Activated T-helper 1 cell treated with anti-CD3 and anti-CD28 coated beads, Interleukin-2, amount 50 U/mL, for 16 hours (primary cell): Measurements from ENCODE around the gene CARS1.

Source experiments
- DNase-seq, 2 donors: peaks; one replicate each; pipeline ENCODE4 v3.0.0-alpha.2; 2020; ENCODE audit warnings: low read depth in 1 of 2, low spot score in 1 of 2

Gene CARS1

DNA sequence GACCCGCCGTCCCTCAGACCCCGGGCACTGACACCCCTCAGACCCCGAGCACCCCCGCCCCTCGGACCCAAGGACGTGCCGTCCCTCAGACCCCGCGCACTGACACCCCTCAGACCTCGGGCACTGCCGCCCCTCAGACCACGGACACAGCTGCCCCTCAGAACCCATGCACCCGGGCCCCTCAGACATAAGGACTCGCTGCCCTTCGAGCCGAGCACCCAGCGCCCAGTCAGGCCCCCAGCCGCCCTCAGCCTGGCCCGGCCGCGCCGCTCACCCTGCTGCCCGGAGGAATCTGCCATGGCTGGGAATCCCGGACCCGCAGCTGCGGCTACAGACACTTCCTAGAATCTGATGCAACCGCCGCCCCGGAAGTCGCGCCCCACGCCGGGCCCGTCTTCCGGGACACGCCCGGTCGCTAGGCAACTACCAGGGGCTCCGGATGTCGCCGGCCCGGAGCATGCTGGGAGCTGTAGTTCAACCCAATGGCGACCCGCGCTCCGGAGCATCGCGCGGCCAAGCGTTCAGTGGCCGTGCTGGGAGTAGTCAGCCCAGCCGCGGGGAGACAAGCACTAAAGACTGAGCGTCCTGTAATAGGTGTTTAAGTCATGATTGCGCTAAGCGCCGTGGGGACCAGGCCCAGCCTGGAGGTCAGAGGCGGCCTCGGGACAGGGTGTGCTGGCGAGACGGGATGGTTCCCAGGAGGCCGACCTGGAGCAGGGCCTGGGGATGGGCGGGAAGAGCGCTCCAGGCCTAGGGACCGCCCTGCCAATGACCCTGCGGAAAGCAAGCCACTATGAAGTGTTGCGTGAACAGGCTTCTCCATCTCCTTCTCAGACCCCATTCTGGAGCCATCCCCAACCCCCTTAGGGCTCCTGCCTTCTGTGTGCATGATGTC is at the start of gene CARS1:
TSS of gene CARS1 (minus strand) at position 355 of the 895 bp plus-strand sequence. CDS start at position 299, 56 bp downstream.
- DNase-seq, result peak; percentile 80 to 93

DNA sequence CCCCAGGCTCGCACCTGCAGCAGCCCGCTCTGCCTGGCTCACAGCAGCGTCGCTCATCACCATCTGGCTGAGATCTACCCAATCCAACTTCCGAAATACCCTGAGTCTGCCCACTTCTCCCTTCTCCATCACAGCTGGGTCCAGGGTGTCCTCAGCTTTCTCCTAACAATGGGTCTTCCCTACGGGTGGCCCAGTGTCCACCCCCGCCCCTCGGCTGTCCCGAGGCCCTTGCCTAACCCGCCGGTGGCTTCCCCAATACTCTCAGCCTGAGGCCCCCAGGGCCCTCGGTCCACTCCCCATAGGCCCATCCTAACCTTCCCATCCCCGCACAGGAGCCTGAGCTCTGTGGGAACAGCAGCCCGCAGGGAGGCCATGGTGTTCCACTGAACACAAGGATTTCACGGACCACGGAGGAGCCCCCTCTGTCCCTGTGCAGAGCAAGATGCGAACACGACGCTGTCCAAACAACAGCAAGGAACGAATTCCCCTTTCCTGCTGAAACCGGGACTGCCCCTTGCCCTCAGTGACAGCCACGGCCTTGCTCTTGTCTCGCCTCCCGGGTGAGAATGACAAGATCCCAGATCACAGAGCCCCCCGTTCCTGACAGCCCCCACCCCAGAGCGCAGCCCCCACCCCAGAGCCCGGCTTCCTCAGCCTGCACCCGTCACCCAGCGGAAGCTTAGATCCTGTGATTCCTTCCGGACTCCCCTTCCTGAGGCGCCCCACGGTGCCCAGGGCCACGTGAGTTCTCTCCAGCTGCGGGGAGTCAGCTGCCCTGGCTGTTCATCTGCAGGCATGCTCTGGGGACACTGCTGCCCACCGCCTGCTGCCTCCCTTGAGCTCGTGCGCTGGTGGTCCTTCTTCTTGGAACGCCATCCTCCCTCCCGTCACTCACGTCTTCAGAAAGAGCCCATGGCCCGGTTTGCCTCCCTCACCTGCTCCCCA is 48.8 kb upstream of the CARS1 start:
- no peak for DNase-seq

DNA sequence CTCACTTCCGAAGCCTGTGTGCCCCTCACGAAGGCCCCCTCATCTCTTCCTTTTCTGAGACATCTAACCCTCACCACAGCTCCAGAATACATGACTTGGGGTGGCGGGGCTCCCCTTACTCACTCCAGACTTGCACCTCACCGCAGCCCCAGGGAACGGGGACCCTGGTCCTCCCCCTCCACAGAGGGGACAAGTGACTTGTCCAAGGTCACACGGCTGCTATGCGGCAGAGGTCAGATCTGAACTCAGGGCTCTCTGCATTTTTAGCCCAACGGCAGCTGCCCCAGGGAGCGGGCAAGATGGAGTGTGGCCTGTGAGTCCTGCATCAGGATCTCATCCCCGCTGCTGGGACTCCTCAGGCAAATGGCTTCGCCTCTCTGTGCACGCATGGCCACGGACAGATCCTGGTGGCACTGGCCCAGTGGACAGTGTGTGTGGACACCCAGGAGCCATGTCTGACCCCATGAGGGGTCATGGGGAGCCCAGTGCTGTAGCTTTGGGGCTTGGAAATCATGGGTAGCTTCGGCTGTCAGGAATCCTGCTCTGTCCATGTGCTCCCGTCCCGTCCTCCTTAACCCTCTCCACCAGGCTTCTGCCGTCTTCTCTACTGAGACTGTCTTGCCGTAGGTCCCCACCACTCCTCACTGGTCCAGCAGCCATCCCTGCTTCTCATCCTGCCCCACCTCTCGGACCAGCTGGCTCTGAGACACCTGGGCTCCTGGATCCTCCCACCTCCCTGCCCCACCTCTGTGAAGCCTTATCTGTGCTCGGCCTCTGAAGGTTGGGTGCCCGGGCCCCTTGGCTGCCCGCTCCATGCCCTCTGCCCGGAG is 48.0 kb upstream of the CARS1 start:
- no peak for DNase-seq

DNA sequence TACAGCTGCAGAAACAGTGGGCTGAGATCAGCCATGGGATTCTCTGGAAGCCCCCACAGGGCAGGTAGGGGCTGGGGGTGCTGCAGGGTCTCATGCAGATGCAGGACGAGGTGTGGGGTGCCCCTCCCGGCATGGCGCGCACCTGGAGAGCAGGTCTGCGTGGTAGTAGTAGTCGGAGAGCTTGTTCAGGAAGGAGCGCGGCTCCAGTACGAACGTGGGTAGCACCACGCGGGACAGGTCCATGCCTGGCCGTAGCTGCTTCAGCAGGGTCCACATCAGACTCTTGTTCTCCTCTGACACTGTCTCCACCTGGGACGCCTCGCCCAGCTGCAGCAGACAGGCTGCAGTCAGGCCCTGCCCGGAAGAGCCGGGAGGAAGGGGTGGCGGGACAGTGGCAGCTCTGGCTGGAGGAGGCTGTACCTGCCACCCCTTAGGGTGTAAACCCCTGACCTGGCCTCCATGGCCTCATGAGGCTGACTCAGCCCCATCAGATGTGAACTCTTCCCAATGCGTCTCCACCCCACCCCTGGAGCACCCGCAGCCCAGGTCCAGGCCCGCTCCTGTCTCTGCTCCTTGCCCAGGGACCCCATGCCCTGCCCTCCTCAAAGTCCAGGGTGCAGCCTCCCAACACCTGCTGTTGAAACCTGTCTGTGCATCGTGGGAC is 47.0 kb upstream of the CARS1 start:
- no peak for DNase-seq

DNA sequence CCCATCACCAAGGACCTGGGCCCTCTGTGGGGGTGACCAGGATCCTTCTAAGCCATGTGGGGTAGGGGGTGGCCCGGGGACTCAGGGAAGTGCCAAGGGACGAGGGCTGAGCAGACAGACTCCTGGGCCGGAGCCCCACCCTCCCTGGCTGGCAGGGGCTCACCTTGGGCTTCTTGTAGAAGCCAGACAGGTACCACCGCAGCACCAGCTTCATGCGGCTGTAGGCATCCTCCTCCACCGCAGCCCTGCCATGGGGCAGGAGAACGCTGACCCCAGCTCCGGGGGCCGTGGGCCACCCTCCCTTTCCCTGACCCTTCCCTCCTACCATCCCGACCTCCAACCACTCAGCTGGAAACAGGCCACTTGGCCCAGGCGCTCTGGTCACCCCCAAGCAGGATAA is 45.9 kb upstream of the CARS1 start:
- DNase-seq, result no peak

DNA sequence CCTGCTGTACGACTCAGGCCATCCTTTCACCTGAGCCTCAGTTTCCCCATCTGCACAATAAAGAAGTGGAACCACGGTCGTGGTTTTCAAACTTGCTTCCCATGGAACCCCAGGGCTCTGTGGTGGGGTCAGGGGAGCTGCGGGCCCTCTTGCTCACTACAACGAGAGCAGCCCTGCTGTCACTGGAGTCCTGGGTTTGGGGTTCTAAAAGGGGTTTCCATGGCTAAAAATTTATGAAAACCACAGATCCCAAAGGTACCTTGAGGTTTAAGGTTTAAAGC is 45.4 kb upstream of the CARS1 start:
- DNase-seq, result no peak

DNA sequence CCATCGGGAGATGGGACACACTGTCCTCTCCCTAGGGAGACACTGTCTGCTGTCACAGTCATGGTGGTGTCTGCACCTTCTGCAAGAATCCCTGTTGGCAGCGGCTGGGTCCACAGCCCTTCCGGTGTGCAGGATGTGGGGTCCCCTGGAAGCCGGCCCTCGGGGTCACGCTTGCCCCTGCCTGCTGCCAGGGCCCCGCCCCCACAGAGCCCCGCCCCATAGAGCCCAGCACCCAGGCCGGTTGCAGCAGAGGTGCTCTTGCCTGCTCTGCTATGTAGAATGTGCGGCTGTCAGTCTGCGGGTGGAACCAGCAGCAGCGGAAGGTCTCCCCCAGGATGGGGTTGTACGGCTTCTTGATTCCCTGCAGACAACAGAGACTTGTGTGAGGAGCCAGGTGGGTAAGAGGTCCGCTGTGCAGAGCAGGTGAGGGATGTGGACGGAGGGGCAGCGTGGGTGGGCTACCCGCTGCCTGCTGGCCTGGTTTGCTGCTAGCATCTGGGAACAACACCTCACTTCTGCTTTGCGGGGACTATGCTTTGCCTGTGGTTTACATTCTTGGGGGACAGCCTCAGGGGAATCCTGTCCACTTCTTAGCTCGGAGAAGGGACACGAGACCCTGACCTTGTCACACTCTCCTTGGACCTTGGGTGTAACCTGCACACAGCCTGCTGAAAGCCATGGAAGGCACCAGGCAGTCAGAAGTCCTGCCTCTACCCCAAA is 44.9 kb upstream of the CARS1 start:
- no peak for DNase-seq

DNA sequence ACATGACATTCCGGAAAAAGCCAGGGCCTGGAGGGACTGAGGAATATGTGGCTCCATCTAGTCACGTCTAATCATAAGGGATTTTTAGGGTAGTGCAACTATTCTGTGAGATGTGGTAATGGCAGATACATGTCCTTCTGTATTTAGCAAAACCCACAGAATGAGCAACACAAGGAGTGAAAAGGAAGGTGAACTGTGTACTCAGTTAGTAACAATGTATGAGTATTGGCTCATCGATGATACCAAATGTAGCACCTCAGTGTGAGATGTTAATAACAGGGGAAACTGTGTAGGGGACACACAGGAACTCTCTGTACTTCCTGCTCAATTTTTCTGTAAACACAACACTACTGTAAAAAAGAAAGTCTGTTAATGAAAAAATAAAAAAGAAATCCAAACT is 42.0 kb upstream of the CARS1 start:
- DNase-seq, result no peak

DNA sequence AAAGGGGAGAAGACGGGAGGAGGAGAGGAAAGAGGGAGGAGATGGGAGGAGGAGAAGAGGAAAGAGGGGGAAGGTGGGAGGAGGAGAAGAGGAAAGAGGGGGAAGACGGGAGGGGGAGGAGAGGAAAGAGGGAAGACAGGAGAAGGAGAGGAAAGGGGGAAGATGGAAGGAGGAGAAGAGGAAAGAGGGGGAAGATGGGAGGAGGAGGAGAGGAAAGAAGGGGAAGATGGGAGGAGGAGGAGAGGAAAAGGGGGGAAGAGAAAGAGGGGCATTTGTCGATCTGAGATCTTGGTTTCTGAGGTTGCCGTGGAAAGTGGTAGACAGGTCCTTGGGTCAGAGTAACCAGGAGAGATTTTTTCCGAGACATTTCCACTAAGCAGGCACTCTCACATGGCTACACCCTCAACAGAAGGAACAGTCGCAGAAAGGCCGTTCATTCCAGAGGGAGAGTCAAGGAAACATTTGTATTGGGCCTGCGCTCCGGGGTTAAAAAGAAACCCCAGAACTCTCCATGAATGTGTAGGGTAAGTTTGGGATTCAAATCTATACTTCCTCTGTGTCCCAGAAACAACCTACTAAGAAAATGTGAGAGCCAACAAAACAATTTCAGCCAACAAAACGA is 39.8 kb upstream of the CARS1 start:
- no peak for DNase-seq

DNA sequence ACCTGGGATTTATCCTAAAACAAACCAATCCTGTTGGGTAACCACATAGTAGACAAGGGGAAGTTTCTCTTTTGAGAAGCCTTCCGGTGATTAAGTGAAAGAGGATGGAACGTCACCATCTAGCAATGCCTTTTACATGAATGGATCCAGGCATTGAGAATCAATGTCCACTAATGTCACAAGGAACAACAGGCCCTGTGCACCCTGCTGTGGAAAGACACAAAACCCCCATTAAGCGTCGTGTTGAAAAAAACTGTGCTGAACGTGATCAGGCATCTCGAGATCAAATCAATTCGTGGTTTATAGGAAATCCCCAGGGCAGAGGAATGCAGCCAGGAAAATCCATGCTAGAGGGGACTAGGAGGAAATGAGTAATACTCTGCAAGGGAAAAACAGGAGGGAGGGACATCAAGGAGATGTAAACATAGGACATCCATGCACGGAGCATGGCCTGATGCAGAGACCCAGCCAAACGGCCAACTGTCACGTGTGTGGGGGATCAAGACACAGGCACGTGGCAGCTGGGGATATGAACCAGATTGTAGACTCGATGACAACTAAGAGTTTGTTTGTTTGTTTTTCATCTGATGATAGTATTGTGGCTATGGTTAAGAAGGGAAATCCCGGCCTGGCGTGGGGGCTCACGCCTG is 38.6 kb upstream of the CARS1 start:
- DNase-seq, result no peak

DNA sequence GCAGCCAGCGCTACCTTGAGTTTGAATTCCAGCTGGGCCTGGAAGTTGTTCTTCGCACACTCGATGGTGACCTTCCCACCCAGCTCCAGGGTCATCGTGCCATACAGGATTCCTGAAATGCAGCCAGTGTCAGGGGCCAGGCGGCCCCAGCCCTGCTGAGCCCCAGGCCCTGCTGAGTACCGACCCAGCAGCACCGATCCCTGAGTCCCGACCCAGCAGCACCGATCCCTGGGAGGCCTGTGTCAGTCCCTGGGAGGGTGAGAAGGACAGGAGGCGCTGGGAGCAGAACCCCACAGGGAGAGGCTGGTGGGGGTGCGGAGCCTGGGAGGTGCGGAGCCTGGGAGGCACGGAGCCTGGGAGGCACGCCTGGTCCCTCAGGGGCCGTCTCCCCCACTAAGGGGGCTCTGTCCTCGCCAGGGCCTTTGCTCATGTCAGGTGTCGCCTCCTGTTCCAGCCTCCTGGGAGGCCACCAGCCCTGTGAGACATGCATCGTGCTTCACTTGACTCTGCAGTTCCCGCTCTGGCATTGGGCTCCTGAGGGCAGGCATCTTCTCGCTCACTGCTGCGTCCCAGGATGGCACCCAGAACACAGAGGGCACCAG is 37.1 kb upstream of the CARS1 start:
- DNase-seq, result no peak

DNA sequence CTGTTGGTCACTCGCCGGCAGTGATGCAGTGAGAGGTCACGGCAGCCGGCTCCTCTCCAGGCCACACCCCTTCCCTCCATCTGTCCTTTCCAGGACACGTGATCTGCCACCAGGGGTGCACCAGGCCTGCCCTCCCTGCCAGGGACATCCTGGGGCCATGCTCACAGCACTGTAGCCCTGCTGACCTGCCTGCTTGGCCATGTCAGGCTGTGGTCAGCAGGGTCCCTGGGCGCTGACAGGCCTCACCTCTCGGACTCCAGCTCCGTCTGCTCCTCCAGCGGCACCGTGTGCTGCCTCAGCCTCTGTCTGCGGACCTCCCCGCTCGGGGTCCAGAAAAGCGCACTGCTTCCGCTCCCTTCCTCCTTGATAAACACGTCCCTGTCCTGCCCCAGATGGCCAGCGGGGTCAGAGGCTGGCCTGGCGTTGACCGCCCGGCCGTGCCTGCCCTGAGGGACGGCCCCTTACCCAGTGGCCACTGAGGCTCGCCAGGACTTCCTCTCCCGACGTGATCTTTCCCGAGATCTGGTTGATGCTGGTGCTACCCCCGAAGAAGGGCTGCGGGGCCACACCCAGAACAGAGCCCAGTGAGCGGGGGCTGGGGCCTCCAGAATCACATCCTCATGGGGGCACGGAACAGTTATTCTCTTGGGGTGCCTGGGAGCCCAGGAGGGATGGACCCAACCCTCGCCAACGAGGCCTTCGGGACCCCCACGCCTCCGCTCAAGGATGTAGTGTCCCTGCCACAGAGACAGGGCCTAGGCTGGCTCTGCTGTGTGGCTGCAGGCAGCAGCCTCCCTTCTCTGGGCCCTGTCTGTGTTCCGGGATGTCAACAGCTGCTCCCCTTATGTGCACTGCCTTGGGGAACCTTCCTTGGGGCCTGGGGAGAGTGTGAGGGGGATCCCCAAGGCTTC is 36.3 kb upstream of the CARS1 start:
- DNase-seq, result no peak

DNA sequence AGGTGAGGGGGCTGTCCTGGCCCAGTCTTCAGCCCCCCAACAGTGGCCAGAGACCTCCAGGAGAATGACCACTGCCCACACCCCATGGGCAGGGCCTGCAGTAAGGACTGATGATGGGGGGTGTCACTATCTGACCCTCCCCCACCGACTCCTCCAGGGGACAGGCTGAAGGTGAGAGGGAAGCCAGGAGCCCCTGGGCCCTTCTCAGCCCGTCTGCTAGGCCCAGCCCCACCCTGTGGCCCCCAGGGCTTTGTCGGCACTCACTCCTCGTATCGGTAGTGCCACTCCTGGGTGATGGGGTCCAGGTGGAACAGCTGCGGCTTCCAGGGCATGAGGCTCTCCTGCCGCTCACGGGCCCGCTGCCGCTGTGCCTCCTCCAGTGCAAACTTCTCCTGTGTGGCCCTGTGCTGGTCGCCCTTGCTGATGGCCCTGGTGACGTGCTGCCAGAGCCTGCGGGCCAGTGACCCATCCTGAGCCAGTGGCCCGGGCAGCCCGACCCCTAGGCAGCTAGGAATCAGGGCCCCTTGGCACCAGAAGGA is 35.4 kb upstream of the CARS1 start:
- no peak for DNase-seq

DNA sequence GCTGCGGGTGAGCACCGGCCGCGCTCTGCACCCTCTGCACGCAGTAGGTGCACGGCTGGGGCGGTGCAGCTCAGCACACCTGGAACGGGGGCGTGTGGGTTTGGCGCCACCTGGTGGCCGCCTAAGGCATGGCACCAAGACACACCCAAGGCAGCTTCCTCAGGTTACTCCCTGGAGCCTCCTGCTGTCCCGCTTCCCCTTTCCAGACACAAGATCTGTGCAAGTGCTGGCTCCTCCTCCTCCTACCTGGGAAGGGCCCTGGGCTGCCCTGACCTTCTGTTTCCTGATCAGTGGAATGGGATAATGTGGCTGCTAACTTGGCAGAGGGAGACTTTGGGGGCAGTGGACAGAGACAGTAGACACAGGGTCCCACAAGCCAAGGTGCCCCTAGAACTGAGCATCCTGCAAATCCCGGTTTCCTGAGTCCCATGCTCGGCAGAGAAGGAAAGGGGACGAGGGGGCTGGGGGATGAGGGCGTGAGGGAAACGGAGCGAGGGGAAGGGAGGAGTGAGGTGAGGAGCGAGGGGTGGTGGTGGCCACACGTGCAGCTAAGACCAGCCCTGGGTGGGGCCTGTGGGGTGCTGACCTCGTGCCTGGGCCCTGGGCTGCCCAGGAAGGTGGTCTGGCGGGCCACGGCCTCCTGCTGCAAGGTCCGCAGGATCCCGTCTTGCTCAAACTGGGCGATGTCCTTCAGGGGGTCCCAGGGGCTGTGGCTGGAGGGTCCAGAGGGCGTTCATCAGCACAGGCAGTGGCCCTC is 34.8 kb upstream of the CARS1 start:
- peak; percentile 53 to 64 for DNase-seq

DNA sequence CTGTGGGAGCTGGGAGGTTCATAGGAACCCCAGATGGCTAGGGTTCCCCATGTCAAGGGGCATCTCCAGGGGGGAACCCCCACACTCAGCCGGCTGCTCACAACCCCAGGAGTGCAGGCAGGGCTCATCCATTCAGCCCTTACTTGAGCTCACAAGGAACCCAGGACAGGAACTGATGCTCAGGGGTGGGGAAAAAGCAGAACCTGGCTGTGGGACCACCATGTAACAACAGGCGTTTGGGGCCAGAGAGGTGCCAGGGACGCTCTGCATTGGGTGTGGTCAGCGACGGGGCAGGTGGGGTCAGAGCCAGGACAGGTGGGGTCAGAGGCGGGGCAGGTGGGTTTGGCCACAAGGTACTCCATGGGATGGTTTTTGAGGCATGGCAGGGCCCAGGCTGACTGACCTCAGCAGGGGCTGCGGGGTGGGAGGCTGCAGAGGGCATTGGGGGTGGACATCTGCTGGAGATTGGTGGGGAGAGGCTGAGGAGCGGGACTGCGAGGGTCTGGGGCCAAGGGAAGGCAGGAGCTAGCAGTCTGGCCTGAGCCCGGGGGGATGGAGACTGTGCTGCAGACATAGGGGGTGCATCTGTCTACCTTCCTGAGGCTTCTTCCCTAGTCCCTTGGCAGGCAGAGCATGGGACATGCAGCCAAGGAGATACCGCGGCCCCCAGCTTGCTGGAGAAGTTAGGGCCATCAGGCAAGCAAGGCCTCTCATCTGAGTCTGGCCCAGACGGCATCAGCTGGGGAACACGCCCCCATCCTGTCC is 34.0 kb upstream of the CARS1 start:
- DNase-seq, result no peak
